NCI-H1048 (cell line): Measurements from ENCODE around the gene NKX1-2.
"Not testable (repeated sequence)": the region's sequence is repeated elsewhere in the genome, so short reads cannot be mapped to it uniquely, and the experiment has no call there.

Experiments used
- DNase-seq: peaks from one replicate; lab custom pipeline; 2025; lab: John Stamatoyannopoulos, UW

Gene NKX1-2

GRCh38 chr10:124451276-124451675 lies 1.4 kb upstream of the NKX1-2 start:
- no peak for DNase-seq

- no peak for DNase-seq
Observed at GRCh38 chr10:124450783-124451057, 885 bp upstream of the NKX1-2 start.

- DNase-seq, result no peak
Observed at GRCh38 chr10:124449170-124450011, 444 bp downstream of the NKX1-2 start.

GRCh38 chr10:124448696-124449169 lies 1.1 kb downstream of the NKX1-2 start:
- DNase-seq, result no peak

- DNase-seq, result no peak
Observed at GRCh38 chr10:124447751-124448466, 1.9 kb downstream of the NKX1-2 start.

- DNase-seq, result no peak
Observed at GRCh38 chr10:124446830-124447750, 2.7 kb downstream of the NKX1-2 start.

- DNase-seq, result not testable (repeated sequence)
Observed at GRCh38 chr10:124441694-124442093, 8.1 kb downstream of the NKX1-2 start.

GRCh38 chr10:124436191-124436638 lies 13.6 kb downstream of the NKX1-2 start:
- DNase-seq, result no peak

GRCh38 chr10:124435683-124436082 lies 14.2 kb downstream of the NKX1-2 start:
- not testable (repeated sequence) for DNase-seq

- DNase-seq, result no peak
Observed at GRCh38 chr10:124433461-124433860, 16.4 kb downstream of the NKX1-2 start.

- no peak for DNase-seq
Observed at GRCh38 chr10:124430077-124430476, 19.8 kb downstream of the NKX1-2 start.

GRCh38 chr10:124429576-124429975 lies 20.3 kb downstream of the NKX1-2 start:
- DNase-seq, result no peak

GRCh38 chr10:124428207-124428777 lies 21.5 kb downstream of the NKX1-2 start:
- DNase-seq, result no peak

GRCh38 chr10:124425227-124425962 lies 24.4 kb downstream of the NKX1-2 start:
- no peak for DNase-seq

GRCh38 chr10:124423813-124424212 lies 26.0 kb downstream of the NKX1-2 start:
- no peak for DNase-seq

- no peak for DNase-seq
Observed at GRCh38 chr10:124422742-124423141, 27.1 kb downstream of the NKX1-2 start.

GRCh38 chr10:124420254-124420653 lies 29.6 kb downstream of the NKX1-2 start:
- DNase-seq, result no peak

- no peak for DNase-seq
Observed at GRCh38 chr10:124419635-124420034, 30.2 kb downstream of the NKX1-2 start.

GRCh38 chr10:124418726-124419501 lies 30.9 kb downstream of the NKX1-2 start, which contains the start of gene OAT:
Gene OAT, minus strand, starts transcription at chr10:124418923. Its CDS starts 6,752 bp downstream, at chr10:124412171.
- DNase-seq, result peak; percentile 94
